Hepatocyte (in vitro differentiated cells): ENCODE data around the gene TCF19. TPM values are rescaled to one million over a fixed set of nuclear protein-coding genes. Genes with fewer than 3 reads are reported as not detected.

ENCODE experiments used
- DNase-seq: peaks from one replicate; pipeline ENCODE4 v3.0.0-alpha.2; 2016; ENCODE audit warnings: low spot score
- H2AFZ ChIP-seq: fragments of 200-600 bp; sonication (generic); 2 replicates; pipeline ENCODE4 v1.6.0; 2016; ENCODE audit warnings: antibody characterized with exemption, mild to moderate bottlenecking
- H3K27ac ChIP-seq: fragments of 200-600 bp; sonication (generic); 2 replicates; pipeline ENCODE4 v1.5.1; 2016; ENCODE audit warnings: mild to moderate bottlenecking
- H3K27me3 ChIP-seq: fragments of 200-600 bp; sonication (generic); 2 replicates; pipeline ENCODE4 v1.6.1; 2016
- H3K36me3 ChIP-seq: fragments of 200-600 bp; sonication (generic); replicated peaks from 2 replicates; pipeline ENCODE4 v1.5.1; 2016; ENCODE audit warnings: low read depth; ENCODE audit not compliant: insufficient read depth
- H3K4me1 ChIP-seq: fragments of 200-600 bp; sonication (generic); 2 replicates; pipeline ENCODE4 v1.5.1; 2016; ENCODE audit warnings: mild to moderate bottlenecking, moderate library complexity; ENCODE audit not compliant: insufficient read depth
- H3K4me2 ChIP-seq: fragments of 200-600 bp; sonication (generic); 2 replicates; pipeline ENCODE4 v1.6.0; 2016
- H3K4me3 ChIP-seq: fragments of 200-600 bp; sonication (generic); 2 replicates; pipeline ENCODE4 v1.5.1; 2016; ENCODE audit warnings: mild to moderate bottlenecking
- H3K79me2 ChIP-seq: fragments of 200-600 bp; sonication (generic); 2 replicates; pipeline ENCODE4 v1.6.0; 2017; ENCODE audit warnings: mild to moderate bottlenecking
- H3K9me2 ChIP-seq: fragments of 200-600 bp; sonication (generic); replicated peaks from 2 replicates; pipeline ENCODE4 v1.6.0; 2017; ENCODE audit warnings: mild to moderate bottlenecking; ENCODE audit not compliant: insufficient read depth
- H3K9me3 ChIP-seq: fragments of 200-600 bp; sonication (generic); 2 replicates; pipeline ENCODE4 v1.5.1; 2016; ENCODE audit warnings: low read depth, mild to moderate bottlenecking
- H4K20me1 ChIP-seq: fragments of 200-600 bp; sonication (generic); 2 replicates; pipeline ENCODE4 v1.6.0; 2016; ENCODE audit warnings: mild to moderate bottlenecking; ENCODE audit not compliant: insufficient read depth, poor library complexity, severe bottlenecking
- EZH2 ChIP-seq: fragments of 200-600 bp; sonication (generic); IDR thresholded peaks from 2 replicates; pipeline ENCODE4 v1.6.1; 2016; ENCODE audit warnings: antibody characterized with exemption, mild to moderate bottlenecking, borderline replicate concordance
- EZH2phosphoT487 ChIP-seq: fragments of 200-600 bp; sonication (generic); IDR thresholded peaks from one replicate; pipeline ENCODE4 v1.6.1; 2018; ENCODE audit warnings: antibody characterized with exemption, mild to moderate bottlenecking, low read depth, moderate library complexity; ENCODE audit not compliant: unreplicated experiment, severe bottlenecking
- WGBS: methylation state at CpG from one replicate; pipeline ENCODE4 v1.1.6; 2016; ENCODE audit warnings: low lambda C conversion rate; ENCODE audit errors: missing lambda C conversion rate; 5-methylcytosine and 5-hydroxymethylcytosine counted together
- polyA plus RNA-seq: library from polyadenylated mRNA; unstranded; fragments of >200 nt; fragmentation: Nextera tagmentation; extraction: Ambion mirVana; gene quantifications from 2 replicates; pipeline ENCODE4 v1.2.1, GENCODE V29; 2016
- total RNA-seq: library from RNA; depleted of rRNA; stranded (reverse); fragments of >200 nt; gene quantifications from 2 replicates; pipeline ENCODE4 v1.2.3, GENCODE V29; 2014
- TF ChIP-seq, protein P1 (sequence below): fragments of 200-600 bp; sonication (generic); IDR thresholded peaks from 2 replicates; pipeline ENCODE4 v1.5.1; 2016; ENCODE audit warnings: antibody characterized with exemption, mild to moderate bottlenecking; ENCODE audit not compliant: poor library complexity

Gene TCF19
- total and polyA plus RNA-seq, 2 experiments from 2014 or later: 5.0 to 6.3 TPM

DNA sequence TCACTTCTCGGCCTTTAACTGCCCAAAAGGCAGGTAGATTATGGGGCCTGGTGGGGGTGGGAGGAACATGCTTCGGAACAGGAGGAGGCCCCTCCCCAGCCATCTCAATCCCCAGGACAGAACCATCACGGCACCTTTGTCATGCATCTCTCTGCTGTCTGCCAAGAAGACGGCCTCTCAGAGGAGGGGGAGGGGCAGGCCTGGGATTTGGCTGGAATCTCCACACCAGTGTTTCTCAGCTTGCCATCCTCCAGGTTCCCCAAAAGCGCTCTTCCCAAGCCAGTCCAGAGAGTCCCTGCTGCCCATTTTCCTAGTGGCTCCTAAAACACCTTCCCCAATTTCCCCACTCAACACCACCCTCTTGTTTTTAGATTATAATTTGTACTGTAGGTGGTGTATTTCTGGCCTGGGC is 14.6 kb downstream of the TCF19 start:
- Histone ChIP-seq H3K9me2 (no peaks in the 10 kb centered on the region), H3K27me3 (peaks cover 8% of the 10 kb centered on the region), H3K4me1 (no peaks in the 10 kb centered on the region), H4K20me1 (no peaks in the 10 kb centered on the region), H3K36me3 (no peaks in the 10 kb centered on the region), H3K9me3 (no peaks in the 10 kb centered on the region), H2AFZ (no peak overlapping the region), H3K79me2 (no peaks in the 10 kb centered on the region), H3K27ac (no peak overlapping the region), H3K4me2 (no peak overlapping the region), H3K4me3 (no peak overlapping the region)
- TF ChIP-seq EZH2 (no peak), EZH2phosphoT487 (no peak)
- TF ChIP-seq, protein P1, sequence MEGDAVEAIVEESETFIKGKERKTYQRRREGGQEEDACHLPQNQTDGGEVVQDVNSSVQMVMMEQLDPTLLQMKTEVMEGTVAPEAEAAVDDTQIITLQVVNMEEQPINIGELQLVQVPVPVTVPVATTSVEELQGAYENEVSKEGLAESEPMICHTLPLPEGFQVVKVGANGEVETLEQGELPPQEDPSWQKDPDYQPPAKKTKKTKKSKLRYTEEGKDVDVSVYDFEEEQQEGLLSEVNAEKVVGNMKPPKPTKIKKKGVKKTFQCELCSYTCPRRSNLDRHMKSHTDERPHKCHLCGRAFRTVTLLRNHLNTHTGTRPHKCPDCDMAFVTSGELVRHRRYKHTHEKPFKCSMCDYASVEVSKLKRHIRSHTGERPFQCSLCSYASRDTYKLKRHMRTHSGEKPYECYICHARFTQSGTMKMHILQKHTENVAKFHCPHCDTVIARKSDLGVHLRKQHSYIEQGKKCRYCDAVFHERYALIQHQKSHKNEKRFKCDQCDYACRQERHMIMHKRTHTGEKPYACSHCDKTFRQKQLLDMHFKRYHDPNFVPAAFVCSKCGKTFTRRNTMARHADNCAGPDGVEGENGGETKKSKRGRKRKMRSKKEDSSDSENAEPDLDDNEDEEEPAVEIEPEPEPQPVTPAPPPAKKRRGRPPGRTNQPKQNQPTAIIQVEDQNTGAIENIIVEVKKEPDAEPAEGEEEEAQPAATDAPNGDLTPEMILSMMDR: no peak
- 61% methylated on average over 5 of the region's 5 CpGs for WGBS
- no peak for DNase-seq

DNA sequence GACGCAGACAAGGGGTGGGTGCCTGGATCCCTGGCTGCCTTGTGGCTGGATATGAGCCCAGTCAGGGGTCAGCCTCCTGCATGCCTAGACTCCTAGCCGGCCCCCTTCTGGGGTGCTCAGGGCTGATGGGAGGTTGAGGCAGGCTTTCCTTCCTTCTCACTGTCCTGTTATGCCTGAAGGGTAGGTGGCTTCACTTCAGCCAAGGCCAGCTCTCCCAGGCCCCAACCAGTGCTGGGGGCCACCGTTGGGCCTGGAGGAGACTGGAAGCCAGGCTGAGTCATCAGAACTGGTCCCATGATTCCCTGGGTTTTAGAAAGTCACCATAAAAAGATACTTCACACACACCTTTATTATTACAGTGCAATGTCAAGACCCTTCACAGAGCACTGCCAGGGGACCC is 15.0 kb downstream of the TCF19 start:
- 54% methylated on average over 3 of the region's 3 CpGs for WGBS
- no peaks in the 10 kb centered on the region for H3K36me3 ChIP-seq
- H3K27ac ChIP-seq: no peak overlapping the region
- no peak overlapping the region for H3K4me2 ChIP-seq
- no peak for TF ChIP-seq EZH2
- no peaks in the 10 kb centered on the region for H3K9me2 ChIP-seq
- no peaks in the 10 kb centered on the region for H4K20me1 ChIP-seq
- H3K79me2 ChIP-seq: no peaks in the 10 kb centered on the region
- H3K27me3 ChIP-seq: peaks cover 8% of the 10 kb centered on the region
- no peak overlapping the region for H3K4me3 ChIP-seq
- H3K9me3 ChIP-seq: no peaks in the 10 kb centered on the region
- no peak for DNase-seq
- H3K4me1 ChIP-seq: no peaks in the 10 kb centered on the region
- H2AFZ ChIP-seq: no peak overlapping the region

DNA sequence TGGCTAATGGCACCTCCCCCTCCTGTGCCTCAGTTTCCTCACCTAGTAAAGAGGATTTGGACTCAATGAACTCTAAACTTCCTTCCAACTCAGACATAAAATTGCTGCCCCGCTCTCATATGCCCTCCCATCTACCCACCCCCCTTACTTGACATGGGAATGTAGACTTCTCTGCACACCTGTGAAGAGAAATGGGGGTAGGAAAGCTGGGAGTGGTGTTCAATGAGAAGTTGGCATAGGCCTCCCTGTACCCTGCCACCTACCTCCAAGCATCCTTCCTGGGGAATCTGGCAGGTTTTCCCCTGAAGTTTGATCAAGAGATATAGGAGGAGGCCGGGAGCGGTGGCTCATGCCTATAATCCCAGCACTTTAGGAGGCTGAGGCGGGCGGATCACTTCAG is 16.0 kb downstream of the TCF19 start:
- H3K79me2 ChIP-seq: no peaks in the 10 kb centered on the region

DNA sequence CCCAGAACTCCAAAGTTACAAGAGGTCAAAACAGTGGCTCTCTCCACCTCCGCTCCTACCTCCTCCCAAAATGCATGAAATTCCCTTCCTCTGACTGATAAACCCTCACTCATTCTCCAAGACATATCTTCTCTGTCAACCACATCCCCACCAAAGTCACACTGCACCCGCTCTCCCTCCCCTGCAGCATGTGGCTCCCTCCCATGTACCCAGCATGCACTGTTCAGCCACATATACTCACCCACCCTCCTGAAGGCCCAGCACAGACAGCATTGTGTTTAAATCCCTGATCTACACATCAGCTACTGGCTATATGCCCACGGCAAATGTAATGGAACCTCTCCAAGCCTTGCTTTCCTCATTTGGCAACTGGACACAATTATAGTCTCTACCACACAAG is 17.6 kb downstream of the TCF19 start:
- Histone ChIP-seq H3K9me3 (no peaks in the 10 kb centered on the region), H2AFZ (no peak overlapping the region), H3K4me2 (no peak overlapping the region), H3K36me3 (no peaks in the 10 kb centered on the region), H4K20me1 (no peaks in the 10 kb centered on the region), H3K27ac (no peak overlapping the region), H3K4me1 (no peaks in the 10 kb centered on the region), H3K79me2 (no peaks in the 10 kb centered on the region), H3K27me3 (no peaks in the 10 kb centered on the region), H3K4me3 (no peak overlapping the region), H3K9me2 (no peaks in the 10 kb centered on the region)
- 85% methylated on average over 3 of the region's 3 CpGs for WGBS
- no peak for DNase-seq
- TF ChIP-seq, protein P1: no peak
- no peak for TF ChIP-seq EZH2phosphoT487
- no peak for TF ChIP-seq EZH2

More for the DNA sequence above, 16.0 kb downstream of the TCF19 start:
- DNase-seq: no peak
- no peaks in the 10 kb centered on the region for H3K36me3 ChIP-seq
- 93% methylated on average over 5 of the region's 5 CpGs for WGBS
- no peaks in the 10 kb centered on the region for H3K9me3 ChIP-seq
- no peaks in the 10 kb centered on the region for H3K27me3 ChIP-seq
- no peak overlapping the region for H3K4me2 ChIP-seq
- no peaks in the 10 kb centered on the region for H3K4me1 ChIP-seq
- H3K9me2 ChIP-seq: no peaks in the 10 kb centered on the region
- no peak for TF ChIP-seq EZH2phosphoT487
- no peak for TF ChIP-seq EZH2
- TF ChIP-seq, protein P1: no peak
- no peak overlapping the region for H3K4me3 ChIP-seq
- H4K20me1 ChIP-seq: no peaks in the 10 kb centered on the region
- no peak overlapping the region for H3K27ac ChIP-seq
- no peak overlapping the region for H2AFZ ChIP-seq
